Gastroesophageal sphincter (tissue), 3 donors: ENCODE data around the gene GLMN.

Source experiments
- CTCF ChIP-seq, 4 experiments: fragments of 200-600 bp in 2 of 4; fragments of 450-650 bp in 2 of 4; sonication (generic) in 1 of 4; IDR thresholded peaks; one replicate each; pipeline ENCODE4 v1.5.1; 2017 to 2019; ENCODE audit warnings: antibody characterized with exemption in 4 of 4, mild to moderate bottlenecking in 2 of 4, moderate library complexity in 2 of 4
- POLR2AphosphoS5 ChIP-seq: sonication (generic); formaldehyde crosslinking; IDR thresholded peaks from one replicate; pipeline ENCODE4 v1.6.1; 2017; ENCODE audit warnings: antibody characterized with exemption

GRCh38 chr1:92324784-92325183 lies 26.0 kb upstream of the GLMN start:
- TF ChIP-seq CTCF (IDR thresholded peaks at IDR 0.05) (no peak), POLR2AphosphoS5 (no peak)
